ENCODE data around the gene TIGAR. TPM values are rescaled to one million over a fixed set of nuclear protein-coding genes. Genes with fewer than 3 reads are reported as not detected.

Gene TIGAR
- total and polyA plus RNA-seq, 11 donors, result 3.6 to 16.4 (median 11.3) TPM

- ATAC-seq (no peak), DNase-seq (no peak)
- TF ChIP-seq CTCF (IDR thresholded peaks at IDR 0.05), result no peak
- no peak for TF ChIP-seq POLR2A (IDR thresholded peaks at IDR 0.05)
- peak overlapping the region in 1 of 12 donors; percentile 40 for H3K27ac ChIP-seq
- no peaks in the 10 kb centered on the region for H3K9me3 ChIP-seq
- intact Hi-C loops (cut with DNase I), result no loop called here
- H3K36me3 ChIP-seq, result peaks cover 0 to 20% (median 0%) of the 10 kb centered on the region in 9 donors
- no peaks in the 10 kb centered on the region for H3K27me3 ChIP-seq
- 95 to 99% (median 97%) methylated on average over 2 of the region's 2 CpGs for WGBS, 4 donors
- H3K4me1 ChIP-seq, result peaks cover 0 to 38% (median 7%) of the 10 kb centered on the region in 12 donors
- no peak overlapping the region for H3K4me3 ChIP-seq
Observed at GRCh38 chr12:4327293-4327692, 6.3 kb downstream of the TIGAR start.

- intact Hi-C loops (cut with DNase I), result no loop called here
- WGBS, 4 donors, result 96 to 100% (median 97%) methylated on average over 3 of the region's 3 CpGs
- ATAC-seq, result no peak
- Histone ChIP-seq H3K36me3 (peaks cover 0 to 48% (median 12%) of the 10 kb centered on the region in 9 donors), H3K27me3 (no peaks in the 10 kb centered on the region), H3K4me3 (no peak overlapping the region), H3K27ac (no peak overlapping the region), H3K4me1 (peaks cover 0 to 17% (median 4%) of the 10 kb centered on the region in 12 donors), H3K9me3 (no peaks in the 10 kb centered on the region)
- no peak for DNase-seq
- no peak for TF ChIP-seq POLR2A (IDR thresholded peaks at IDR 0.05)
- no peak for TF ChIP-seq CTCF (IDR thresholded peaks at IDR 0.05)
Observed at GRCh38 chr12:4330203-4330602, 9.2 kb downstream of the TIGAR start.

- 88 to 96% (median 92%) methylated on average over 1 of the region's 1 CpG for WGBS, 4 donors
- peaks cover 0 to 48% (median 14%) of the 10 kb centered on the region in 9 donors for H3K36me3 ChIP-seq
- no peak for TF ChIP-seq POLR2A (IDR thresholded peaks at IDR 0.05)
- TF ChIP-seq CTCF (IDR thresholded peaks at IDR 0.05), result no peak
- no peak overlapping the region for H3K4me3 ChIP-seq
- no peaks in the 10 kb centered on the region for H3K9me3 ChIP-seq
- H3K27ac ChIP-seq, result no peak overlapping the region
- intact Hi-C loops (cut with DNase I), result no loop called here
- H3K27me3 ChIP-seq, result no peaks in the 10 kb centered on the region
- DNase-seq (no peak), ATAC-seq (no peak)
- peaks cover 0 to 8% (median 0%) of the 10 kb centered on the region in 12 donors for H3K4me1 ChIP-seq
Observed at GRCh38 chr12:4331221-4331620, 10.2 kb downstream of the TIGAR start.

GRCh38 chr12:4331842-4332241 is 10.8 kb downstream of the TIGAR start:
- H3K36me3 ChIP-seq, result peaks cover 0 to 53% (median 17%) of the 10 kb centered on the region in 9 donors
- no peak overlapping the region for H3K27ac ChIP-seq
- 40 to 58% (median 56%) methylated on average over 4 of the region's 4 CpGs for WGBS, 4 donors
- H3K4me1 ChIP-seq, result peaks cover 0 to 2% (median 0%) of the 10 kb centered on the region in 12 donors
- no peak for ATAC-seq
- TF ChIP-seq POLR2A (IDR thresholded peaks at IDR 0.05) (no peak), CTCF (IDR thresholded peaks at IDR 0.05) (no peak)
- H3K9me3 ChIP-seq, result no peaks in the 10 kb centered on the region
- H3K4me3 ChIP-seq, result no peak overlapping the region
- no peak for DNase-seq
- intact Hi-C loops (cut with DNase I), result no loop called here
- H3K27me3 ChIP-seq, result no peaks in the 10 kb centered on the region
